GM12878 (cell line): ENCODE measurements around the gene PCDHGA1.

Experiments
- CTCF ChIP-seq, 3 experiments: IDR thresholded peaks in 2 of 3; conservative IDR thresholded peaks in 1 of 3; 2 replicates each; pipeline ENCODE4 v1.5.1; 2011; ENCODE audit warnings: low read depth in 3 of 3, low read length in 3 of 3, mild to moderate bottlenecking in 3 of 3, control low read depth in 2 of 3, moderate library complexity in 2 of 3, inconsistent platforms in 1 of 3, mixed read lengths in 1 of 3; ENCODE audit not compliant: control insufficient read depth in 2 of 3, insufficient read depth in 1 of 3; ENCODE audit errors: extremely low read depth in 1 of 3
- POLR2A ChIP-seq: IDR thresholded peaks from 2 replicates; pipeline ENCODE4 v1.6.1; 2011; ENCODE audit warnings: low read depth, mild to moderate bottlenecking, low read length
- RFX5 ChIP-seq: IDR thresholded peaks from 2 replicates; pipeline ENCODE4 v1.6.1; 2011; ENCODE audit warnings: low read depth, low read length, improper control_type of control experiment
- ZNF217 ChIP-seq: fragments of 450-650 bp; IDR thresholded peaks from 2 replicates; pipeline ENCODE4 v1.6.1; 2017; ENCODE audit warnings: antibody characterized with exemption, mild to moderate bottlenecking

GRCh38 chr5:141360685-141361084 lies 30.4 kb downstream of the PCDHGA1 start:
- TF ChIP-seq RFX5 (no peak), ZNF217 (no peak), POLR2A (no peak), CTCF (IDR thresholded peaks at IDR 0.05 in 2 of 3, conservative IDR thresholded peaks at IDR 0.05 in 1 of 3; ENCODE audit: control insufficient read depth in 2 of 3, extremely low read depth in 1 of 3, insufficient read depth in 1 of 3, low read depth in 3 of 3, low read length in 3 of 3) (no peak)
